Stimulated activated CD4-positive, alpha-beta T cell treated with anti-CD3 and anti-CD28 coated beads, Interleukin-15, amount 100 ng/mL, for 24 hours (primary cell): ENCODE measurements around the gene TBC1D1.

Experiments
- DNase-seq: peaks from one replicate; pipeline ENCODE4 v3.0.0-alpha.2; 2020

TBC1D1 gene

GRCh38 chr4:37927434-37927833, 36.5 kb downstream of the TBC1D1 start:
- no peak for DNase-seq

GRCh38 chr4:37928426-37929416, 37.8 kb downstream of the TBC1D1 start:
- no peak for DNase-seq

- no peak for DNase-seq
These were observed 43.2 kb downstream of the TBC1D1 start for GRCh38 chr4:37934096-37934495.

- no peak for DNase-seq
These were observed 43.7 kb downstream of the TBC1D1 start for GRCh38 chr4:37934609-37935008.

GRCh38 chr4:37935026-37935425, 44.1 kb downstream of the TBC1D1 start:
- no peak for DNase-seq

GRCh38 chr4:37936889-37937498, 46.1 kb downstream of the TBC1D1 start:
- DNase-seq = no peak

- no peak for DNase-seq
These were observed 47.3 kb downstream of the TBC1D1 start for GRCh38 chr4:37938208-37938607.

GRCh38 chr4:37946503-37947179, 55.8 kb downstream of the TBC1D1 start:
- no peak for DNase-seq

GRCh38 chr4:37948542-37948941, 57.7 kb downstream of the TBC1D1 start:
- DNase-seq = no peak

GRCh38 chr4:37949636-37950426, 58.9 kb downstream of the TBC1D1 start:
- no peak for DNase-seq

GRCh38 chr4:37951461-37952352, 60.8 kb downstream of the TBC1D1 start:
- DNase-seq = no peak

GRCh38 chr4:37953156-37953555, 62.3 kb downstream of the TBC1D1 start:
- DNase-seq = no peak

- no peak for DNase-seq
These were observed 62.9 kb downstream of the TBC1D1 start for GRCh38 chr4:37953620-37954293.

- DNase-seq = no peak
These were observed 66.1 kb downstream of the TBC1D1 start for GRCh38 chr4:37956941-37957340.

GRCh38 chr4:37958932-37959331, 68.0 kb downstream of the TBC1D1 start:
- no peak for DNase-seq

GRCh38 chr4:37960098-37960497, 69.2 kb downstream of the TBC1D1 start, which contains the start of gene PTTG2:
PTTG2 (plus strand) TSS chr4:37960398; CDS start chr4:37960435, 37 bp downstream.
- no peak for DNase-seq

- no peak for DNase-seq
These were observed 70.0 kb downstream of the TBC1D1 start for GRCh38 chr4:37960679-37961450.

GRCh38 chr4:37964734-37965457, 74.0 kb downstream of the TBC1D1 start:
- no peak for DNase-seq

- no peak for DNase-seq
These were observed 75.2 kb downstream of the TBC1D1 start for GRCh38 chr4:37966044-37966443.
